Transverse colon (tissue), 4 donors: Measurements from ENCODE around the gene DNAI7. TPM values are rescaled to one million over a fixed set of nuclear protein-coding genes. Genes with fewer than 3 reads are reported as not detected.

Source experiments
- DNase-seq: peaks from one replicate; pipeline ENCODE4 v3.0.0-alpha.2; 2019
- H3K27ac ChIP-seq, 4 donors: fragments of 200-600 bp; sonication (generic); 2 replicates each; pipeline ENCODE4 v1.5.1; 2016 to 2018; ENCODE audit warnings: inconsistent platforms in 4 of 4
- H3K27me3 ChIP-seq: fragments of 200-600 bp; sonication (generic); 2 replicates; pipeline ENCODE4 v1.5.1; 2017; ENCODE audit warnings: inconsistent platforms
- H3K36me3 ChIP-seq, 4 donors: fragments of 200-600 bp; sonication (generic); 2 replicates each; pipeline ENCODE4 v1.5.1; 2017 to 2019; ENCODE audit warnings: inconsistent platforms in 4 of 4
- H3K4me1 ChIP-seq, 4 donors: fragments of 200-600 bp; sonication (generic); 2 replicates each; pipeline ENCODE4 v1.5.1; 2017 to 2020; ENCODE audit warnings: inconsistent platforms in 4 of 4
- H3K4me3 ChIP-seq, 4 donors: fragments of 200-600 bp; sonication (generic); 1 replicate in 1 of 4; 2 replicates in 3 of 4; pipeline versions ENCODE4 v1.5.1 to v1.6.1; 2017 to 2019; ENCODE audit warnings: inconsistent platforms in 4 of 4
- H3K9me3 ChIP-seq, 2 donors: fragments of 200-600 bp; sonication (generic); 2 replicates each; pipeline ENCODE4 v1.5.1; 2017 to 2019; ENCODE audit warnings: inconsistent platforms in 2 of 2
- CTCF ChIP-seq, 5 experiments: fragments of 200-600 bp in 3 of 5; fragments of 450-650 bp in 2 of 5; sonication (generic) in 3 of 5; IDR thresholded peaks; 1 replicate in 2 of 5; 2 replicates in 3 of 5; pipeline ENCODE4 v1.5.1; 2016 to 2017; ENCODE audit warnings: antibody characterized with exemption in 5 of 5, inconsistent platforms in 3 of 5, mild to moderate bottlenecking in 2 of 5, moderate library complexity in 1 of 5
- EP300 ChIP-seq: sonication (generic); formaldehyde crosslinking; IDR thresholded peaks from one replicate; pipeline ENCODE4 v1.6.1; 2017; ENCODE audit warnings: antibody characterized with exemption, low read depth
- POLR2A ChIP-seq: fragments of 450-650 bp; IDR thresholded peaks from one replicate; pipeline ENCODE4 v1.6.1; 2016; ENCODE audit warnings: antibody characterized with exemption, mild to moderate bottlenecking, moderate library complexity
- POLR2AphosphoS5 ChIP-seq, 3 donors: sonication (generic); formaldehyde crosslinking; IDR thresholded peaks; one replicate each; pipeline ENCODE4 v1.6.1; 2016; ENCODE audit warnings: antibody characterized with exemption in 3 of 3
- WGBS, 2 donors: methylation state at CpG; one replicate each; pipeline ENCODE4 v1.1.5; 2018; ENCODE audit warnings: low coverage in 1 of 2; 5-methylcytosine and 5-hydroxymethylcytosine counted together
- in situ Hi-C, 4 donors: fragments of 200-750 bp; cut with MboI; loops; one replicate each; pipeline versions ENCODE4 v1.15.0 to v1.15.1; 2017; ENCODE audit warnings: low sequenced_read_pairs in 3 of 4, low pct_ligation_motif_present in 1 of 4, low pct_unique_long_range_greater_than_20kb in 1 of 4
- intact Hi-C: fragments of 100-400 bp; cut with DNase I; formaldehyde crosslinking; loops from one replicate; pipeline ENCODE4 v1.15.1; 2023; ENCODE audit warnings: low total_unique reads
- total RNA-seq, 4 donors: library from RNA; depleted of rRNA; stranded (reverse); fragments of >200 nt; gene quantifications; one replicate each; pipeline ENCODE4 v1.1.0, GENCODE V29; 2016

Gene DNAI7
- total RNA-seq, 4 donors from 2014 or later: 0.32 TPM; not detected in 3

- no peaks in the 10 kb centered on the region for H3K9me3 ChIP-seq
- intact Hi-C loops: no loop called here
- 80 to 93% methylated on average over 4 of the region's 4 CpGs for WGBS, 2 donors
Measured at GRCh38 chr12:25186038-25186787, 8.7 kb downstream of the DNAI7 start.

GRCh38 chr12:25184132-25184531, 10.8 kb downstream of the DNAI7 start:
- no peaks in the 10 kb centered on the region for H3K36me3 ChIP-seq
- no peaks in the 10 kb centered on the region for H3K9me3 ChIP-seq
- TF ChIP-seq POLR2AphosphoS5 (IDR thresholded peaks at IDR 0.05) (no peak), POLR2A (no peak), CTCF (IDR thresholded peaks at IDR 0.05) (no peak), EP300 (no peak)
- no peaks in the 10 kb centered on the region for H3K4me1 ChIP-seq
- 43 to 67% methylated on average over 2 of the region's 2 CpGs for WGBS, 2 donors
- no peak for DNase-seq
- no peak overlapping the region for H3K4me3 ChIP-seq
- no peak overlapping the region for H3K27ac ChIP-seq
- in situ Hi-C loops (no loop called here), intact Hi-C loops (no loop called here)
- H3K27me3 ChIP-seq: no peaks in the 10 kb centered on the region

More at GRCh38 chr12:25186038-25186787, 8.7 kb downstream of the DNAI7 start:
- TF ChIP-seq CTCF (IDR thresholded peaks at IDR 0.05) (no peak), EP300 (no peak), POLR2A (no peak), POLR2AphosphoS5 (IDR thresholded peaks at IDR 0.05) (no peak)
- no peak for DNase-seq
- Histone ChIP-seq H3K4me3 (peak overlapping the region in 1 of 4 donors; percentile 9), H3K36me3 (no peaks in the 10 kb centered on the region), H3K27me3 (no peaks in the 10 kb centered on the region), H3K4me1 (no peaks in the 10 kb centered on the region), H3K27ac (no peak overlapping the region)
- in situ Hi-C loops: no loop called here

GRCh38 chr12:25182765-25183164, 12.2 kb downstream of the DNAI7 start:
- TF ChIP-seq POLR2A (no peak), CTCF (IDR thresholded peaks at IDR 0.05) (no peak)
- in situ Hi-C loops: no loop called here
- no peaks in the 10 kb centered on the region for H3K4me1 ChIP-seq
- WGBS, 2 donors: 77 to 94% methylated on average over 3 of the region's 3 CpGs
- H3K9me3 ChIP-seq: peaks cover 0 to 4% of the 10 kb centered on the region in 2 donors
- H3K4me3 ChIP-seq: no peak overlapping the region
- H3K36me3 ChIP-seq: no peaks in the 10 kb centered on the region
- no peaks in the 10 kb centered on the region for H3K27me3 ChIP-seq
- no peak for DNase-seq
- intact Hi-C loops: no loop called here
- H3K27ac ChIP-seq: no peak overlapping the region

- no peak for DNase-seq
- H3K27me3 ChIP-seq: no peaks in the 10 kb centered on the region
- no peaks in the 10 kb centered on the region for H3K9me3 ChIP-seq
- no peak overlapping the region for H3K4me3 ChIP-seq
- 88 to 90% methylated on average over 5 to 6 of the region's 6 CpGs for WGBS, 2 donors
- no peaks in the 10 kb centered on the region for H3K4me1 ChIP-seq
- H3K36me3 ChIP-seq: no peaks in the 10 kb centered on the region
- intact Hi-C loops: no loop called here
- H3K27ac ChIP-seq: no peak overlapping the region
- in situ Hi-C loops: no loop called here
- TF ChIP-seq CTCF (IDR thresholded peaks at IDR 0.05): no peak
- no peak for TF ChIP-seq POLR2A
- TF ChIP-seq POLR2AphosphoS5 (IDR thresholded peaks at IDR 0.05): no peak
- no peak for TF ChIP-seq EP300
Measured at GRCh38 chr12:25162866-25163265, 32.1 kb downstream of the DNAI7 start.
